Measurements from ENCODE around the gene CUEDC2. TPM values are rescaled to one million over a fixed set of nuclear protein-coding genes. Genes with fewer than 3 reads are reported as not detected.

CUEDC2 gene
- total RNA-seq, 1 donor from 2014 or later, result 44.8 TPM

DNA sequence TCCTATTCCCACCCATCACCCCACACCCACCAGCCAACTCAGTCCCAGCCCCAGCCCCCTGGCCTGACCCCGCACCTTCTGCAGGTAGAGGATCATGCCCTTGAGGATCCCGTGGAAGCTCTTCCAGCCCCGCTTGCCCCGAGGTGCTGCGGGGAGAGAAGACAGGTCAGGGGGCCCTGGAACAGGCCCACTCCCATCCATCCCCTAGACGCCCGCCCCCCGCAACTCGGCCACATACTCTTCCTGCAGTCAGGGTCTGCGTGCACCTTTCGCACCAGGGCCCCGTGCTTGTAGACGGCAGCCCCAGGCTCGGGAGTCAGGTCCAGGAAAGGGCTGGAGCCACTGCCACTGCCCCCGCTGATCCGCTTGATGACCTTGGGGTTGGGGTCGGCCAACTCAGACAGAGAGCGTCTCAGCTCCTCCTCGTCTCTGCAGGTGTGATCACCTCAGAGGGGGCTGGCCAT lies 27.2 kb downstream of the CUEDC2 start:
- no peaks in the 10 kb centered on the region for H3K9me3 ChIP-seq
- peaks cover 14% of the 10 kb centered on the region for H3K36me3 ChIP-seq
- no peak overlapping the region for H3K4me3 ChIP-seq
- peaks cover 24% of the 10 kb centered on the region for H3K27me3 ChIP-seq
- intact Hi-C loops (cut with DNase I), result no loop called here
- peaks cover 9% of the 10 kb centered on the region for H3K4me1 ChIP-seq
- no peak overlapping the region for H3K27ac ChIP-seq
- TF ChIP-seq, protein P1, sequence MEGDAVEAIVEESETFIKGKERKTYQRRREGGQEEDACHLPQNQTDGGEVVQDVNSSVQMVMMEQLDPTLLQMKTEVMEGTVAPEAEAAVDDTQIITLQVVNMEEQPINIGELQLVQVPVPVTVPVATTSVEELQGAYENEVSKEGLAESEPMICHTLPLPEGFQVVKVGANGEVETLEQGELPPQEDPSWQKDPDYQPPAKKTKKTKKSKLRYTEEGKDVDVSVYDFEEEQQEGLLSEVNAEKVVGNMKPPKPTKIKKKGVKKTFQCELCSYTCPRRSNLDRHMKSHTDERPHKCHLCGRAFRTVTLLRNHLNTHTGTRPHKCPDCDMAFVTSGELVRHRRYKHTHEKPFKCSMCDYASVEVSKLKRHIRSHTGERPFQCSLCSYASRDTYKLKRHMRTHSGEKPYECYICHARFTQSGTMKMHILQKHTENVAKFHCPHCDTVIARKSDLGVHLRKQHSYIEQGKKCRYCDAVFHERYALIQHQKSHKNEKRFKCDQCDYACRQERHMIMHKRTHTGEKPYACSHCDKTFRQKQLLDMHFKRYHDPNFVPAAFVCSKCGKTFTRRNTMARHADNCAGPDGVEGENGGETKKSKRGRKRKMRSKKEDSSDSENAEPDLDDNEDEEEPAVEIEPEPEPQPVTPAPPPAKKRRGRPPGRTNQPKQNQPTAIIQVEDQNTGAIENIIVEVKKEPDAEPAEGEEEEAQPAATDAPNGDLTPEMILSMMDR (IDR thresholded peaks at IDR 0.05), result no peak
- DNase-seq, result no peak
- ATAC-seq, result no peak

DNA sequence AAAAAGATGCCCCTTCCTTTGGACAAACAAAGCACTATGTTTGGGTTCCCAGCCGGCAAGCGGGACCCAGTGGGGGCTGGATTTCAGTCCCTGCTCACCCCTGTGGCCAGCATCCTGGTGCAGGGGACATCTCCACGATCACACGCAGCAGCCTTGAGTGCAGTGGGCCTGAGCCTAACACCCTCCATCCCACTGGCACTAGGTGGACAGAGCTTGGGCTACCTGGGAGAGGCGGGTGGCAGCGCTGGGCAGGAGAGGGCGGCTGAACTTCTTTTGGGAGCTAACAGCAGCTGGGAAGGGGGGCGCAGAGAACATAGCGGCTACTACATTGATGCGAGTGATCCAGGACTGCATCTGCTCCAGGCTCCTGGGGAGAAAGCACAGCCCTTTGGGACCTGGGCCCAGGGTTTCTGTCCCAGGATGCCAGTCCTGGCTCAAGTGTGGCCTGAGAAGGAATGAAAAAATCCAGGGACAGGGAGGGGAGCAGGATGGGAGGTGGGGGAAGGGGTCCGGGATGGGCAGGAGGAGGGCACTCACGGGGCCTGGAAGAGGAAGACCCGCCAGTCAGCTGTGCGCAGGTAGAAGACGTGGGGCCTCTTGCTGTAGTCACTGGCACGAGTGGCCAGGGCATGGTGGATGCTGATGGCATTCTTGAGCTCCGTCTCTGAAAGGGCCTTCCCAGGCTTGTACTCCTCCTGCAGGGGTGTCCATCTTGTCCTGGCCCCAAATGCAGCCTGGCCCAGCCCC lies 27.8 kb downstream of the CUEDC2 start:
- Histone ChIP-seq H3K27me3 (peaks cover 19% of the 10 kb centered on the region), H3K27ac (no peak overlapping the region), H3K4me1 (peaks cover 12% of the 10 kb centered on the region), H3K9me3 (no peaks in the 10 kb centered on the region), H3K36me3 (peaks cover 14% of the 10 kb centered on the region), H3K4me3 (no peak overlapping the region)
- TF ChIP-seq, protein P1 (IDR thresholded peaks at IDR 0.05), result no peak
- DNase-seq, result no peak
- intact Hi-C loops (cut with DNase I), result no loop called here
- no peak for ATAC-seq

DNA sequence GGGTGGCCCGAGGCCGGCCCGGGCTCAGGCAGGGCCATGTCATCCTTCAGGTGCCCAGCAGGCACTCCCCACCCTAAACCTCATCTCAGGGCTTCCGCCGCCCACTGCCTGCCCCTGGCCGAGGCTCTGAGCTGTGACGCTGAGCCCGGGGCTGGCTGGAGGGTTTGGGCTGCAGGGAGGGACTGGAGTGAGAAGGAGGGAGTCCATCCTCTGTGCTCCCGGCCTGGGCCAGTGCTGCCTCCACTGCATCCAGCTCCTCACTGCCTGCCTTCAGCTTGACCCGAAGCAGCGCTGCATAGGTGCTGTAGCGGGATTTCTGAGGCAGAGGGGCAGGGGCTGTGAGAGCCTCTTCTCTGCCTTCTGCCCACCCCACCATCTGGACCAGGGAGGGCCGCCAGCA lies 29.3 kb downstream of the CUEDC2 start:
- Histone ChIP-seq H3K27ac (no peak overlapping the region), H3K36me3 (peaks cover 19% of the 10 kb centered on the region), H3K4me1 (peaks cover 13% of the 10 kb centered on the region), H3K27me3 (peaks cover 8% of the 10 kb centered on the region), H3K4me3 (no peak overlapping the region), H3K9me3 (no peaks in the 10 kb centered on the region)
- intact Hi-C loops (cut with DNase I), result no loop called here
- ATAC-seq (no peak), DNase-seq (no peak)
- TF ChIP-seq, protein P1 (IDR thresholded peaks at IDR 0.05), result no peak

DNA sequence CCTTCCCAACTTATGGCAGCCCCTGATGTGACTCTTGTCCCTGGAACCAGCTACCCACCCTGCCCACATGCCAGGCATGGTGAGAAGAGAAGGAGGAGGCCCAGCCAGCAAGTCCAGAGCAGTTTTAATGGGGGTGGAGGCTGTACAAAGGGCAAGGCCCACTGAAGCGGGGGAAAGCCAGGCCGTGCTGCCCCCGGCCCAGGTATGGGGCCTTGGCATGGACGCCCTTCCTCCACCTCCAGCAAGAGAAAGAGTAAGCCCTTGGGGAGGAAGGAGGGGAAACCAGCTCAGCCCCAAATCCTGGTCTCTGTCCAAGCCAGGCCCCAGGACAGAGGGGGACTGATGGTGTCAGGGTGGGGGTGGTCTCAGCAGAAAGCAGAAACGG lies 29.9 kb downstream of the CUEDC2 start:
- H3K4me1 ChIP-seq, result peaks cover 13% of the 10 kb centered on the region
- ATAC-seq (no peak), DNase-seq (no peak)
- intact Hi-C loops (cut with DNase I), result no loop called here
- peaks cover 2% of the 10 kb centered on the region for H3K27me3 ChIP-seq
- no peak overlapping the region for H3K27ac ChIP-seq
- no peak overlapping the region for H3K4me3 ChIP-seq
- peaks cover 25% of the 10 kb centered on the region for H3K36me3 ChIP-seq
- no peaks in the 10 kb centered on the region for H3K9me3 ChIP-seq
- TF ChIP-seq, protein P1 (IDR thresholded peaks at IDR 0.05), result no peak

DNA sequence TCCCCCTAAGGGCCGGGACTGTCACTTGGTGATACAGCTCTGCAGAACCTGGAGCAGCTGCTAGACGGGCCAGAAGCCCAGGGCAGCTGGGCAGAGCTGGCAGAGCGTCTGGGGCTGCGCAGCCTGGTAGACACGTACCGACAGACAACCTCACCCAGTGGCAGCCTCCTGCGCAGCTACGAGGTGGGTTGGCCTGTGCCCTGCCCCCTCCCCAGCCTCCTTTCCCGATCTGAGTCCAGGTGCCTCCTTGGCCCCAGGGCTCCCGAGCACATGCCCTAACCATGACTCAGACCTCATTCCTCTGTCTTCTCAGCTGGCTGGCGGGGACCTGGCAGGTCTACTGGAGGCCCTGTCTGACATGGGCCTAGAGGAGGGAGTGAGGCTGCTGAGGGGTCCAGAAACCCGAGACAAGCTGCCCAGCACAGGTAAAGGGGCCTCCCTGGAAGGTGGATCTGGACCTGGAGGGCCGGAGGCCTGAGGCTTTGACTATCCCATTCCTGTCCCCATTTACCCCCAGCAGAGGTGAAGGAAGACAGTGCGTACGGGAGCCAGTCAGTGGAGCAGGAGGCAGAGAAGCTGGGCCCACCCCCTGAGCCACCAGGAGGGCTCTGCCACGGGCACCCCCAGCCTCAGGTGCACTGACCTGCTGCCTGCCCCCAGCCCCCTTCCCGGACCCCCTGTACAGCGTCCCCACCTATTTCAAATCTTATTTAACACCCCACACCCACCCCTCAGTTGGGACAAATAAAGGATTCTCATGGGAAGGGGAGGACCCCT lies 30.5 kb downstream of the CUEDC2 start:
- Histone ChIP-seq H3K27ac (no peak overlapping the region), H3K36me3 (peaks cover 28% of the 10 kb centered on the region), H3K9me3 (no peaks in the 10 kb centered on the region), H3K4me1 (peaks cover 14% of the 10 kb centered on the region), H3K4me3 (no peak overlapping the region), H3K27me3 (no peaks in the 10 kb centered on the region)
- ATAC-seq (no peak), DNase-seq (peak; percentile 65)
- intact Hi-C loops (cut with DNase I), result no loop called here
- TF ChIP-seq, protein P1 (IDR thresholded peaks at IDR 0.05), result no peak

Measured in upper lobe of right lung (tissue), 1 donor.